Measurements from ENCODE around the gene RAG2.
A peak's percentile ranks its signal among the peaks of the same experiment; 100 is the strongest.

RAG2 gene

DNA sequence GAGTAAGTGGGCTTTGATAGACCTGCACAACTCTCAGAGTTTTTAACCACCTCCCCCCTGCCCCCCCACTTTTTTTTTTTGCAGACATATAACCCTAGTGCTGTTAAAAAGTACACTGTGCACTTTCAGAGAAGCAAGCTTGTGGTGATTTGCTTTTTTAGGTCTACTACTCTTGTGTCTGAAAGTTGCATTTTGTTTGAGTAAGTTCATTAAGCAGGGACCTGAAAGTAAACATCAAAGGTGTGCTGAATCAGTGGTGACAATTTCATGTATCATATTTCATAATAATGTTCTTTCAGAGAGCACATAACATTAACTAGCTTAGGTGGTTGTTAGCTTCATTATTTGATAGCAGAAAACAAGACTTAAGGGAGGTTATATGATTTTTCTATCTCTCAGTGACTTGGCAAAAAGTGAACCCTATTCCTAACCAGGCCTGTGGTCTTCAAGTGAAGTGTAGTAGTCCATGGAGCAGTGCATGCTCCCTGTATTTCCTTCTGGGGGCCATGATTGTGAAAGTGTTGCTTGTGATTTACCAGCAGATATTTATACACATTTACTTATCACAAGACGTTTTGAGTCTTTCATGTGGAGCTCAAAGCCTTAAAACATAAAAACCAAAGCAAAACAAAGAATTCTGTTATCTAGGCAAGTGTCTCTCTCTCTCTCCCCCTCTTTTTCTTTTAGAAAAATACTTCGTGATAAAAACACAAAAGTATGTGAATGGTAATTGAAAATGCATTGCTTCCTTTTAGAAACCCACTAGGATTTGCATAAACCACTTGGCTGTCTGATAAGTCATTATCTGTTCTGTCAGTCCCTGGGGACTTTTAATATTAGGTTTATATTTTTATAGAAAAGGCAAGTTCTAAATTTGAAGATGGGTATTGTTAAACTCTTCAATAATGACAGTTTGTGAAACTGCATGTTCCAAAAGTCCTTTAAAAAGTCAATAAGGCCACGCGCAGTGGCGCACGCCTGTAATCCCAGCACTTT is 7.5 kb upstream of the RAG2 start:
- no peak overlapping the region for H3K4me3 ChIP-seq (ENCODE audit: low read depth, low read length)
- no peak for DNase-seq (ENCODE audit: low read depth)
- TF ChIP-seq, protein P1, sequence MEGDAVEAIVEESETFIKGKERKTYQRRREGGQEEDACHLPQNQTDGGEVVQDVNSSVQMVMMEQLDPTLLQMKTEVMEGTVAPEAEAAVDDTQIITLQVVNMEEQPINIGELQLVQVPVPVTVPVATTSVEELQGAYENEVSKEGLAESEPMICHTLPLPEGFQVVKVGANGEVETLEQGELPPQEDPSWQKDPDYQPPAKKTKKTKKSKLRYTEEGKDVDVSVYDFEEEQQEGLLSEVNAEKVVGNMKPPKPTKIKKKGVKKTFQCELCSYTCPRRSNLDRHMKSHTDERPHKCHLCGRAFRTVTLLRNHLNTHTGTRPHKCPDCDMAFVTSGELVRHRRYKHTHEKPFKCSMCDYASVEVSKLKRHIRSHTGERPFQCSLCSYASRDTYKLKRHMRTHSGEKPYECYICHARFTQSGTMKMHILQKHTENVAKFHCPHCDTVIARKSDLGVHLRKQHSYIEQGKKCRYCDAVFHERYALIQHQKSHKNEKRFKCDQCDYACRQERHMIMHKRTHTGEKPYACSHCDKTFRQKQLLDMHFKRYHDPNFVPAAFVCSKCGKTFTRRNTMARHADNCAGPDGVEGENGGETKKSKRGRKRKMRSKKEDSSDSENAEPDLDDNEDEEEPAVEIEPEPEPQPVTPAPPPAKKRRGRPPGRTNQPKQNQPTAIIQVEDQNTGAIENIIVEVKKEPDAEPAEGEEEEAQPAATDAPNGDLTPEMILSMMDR (IDR thresholded peaks at IDR 0.05; ENCODE audit: low read depth, low read length, missing control alignments): no peak
- in situ Hi-C loops (cut with HindIII; ENCODE audit: low sequenced_read_pairs): no loop called here

DNA sequence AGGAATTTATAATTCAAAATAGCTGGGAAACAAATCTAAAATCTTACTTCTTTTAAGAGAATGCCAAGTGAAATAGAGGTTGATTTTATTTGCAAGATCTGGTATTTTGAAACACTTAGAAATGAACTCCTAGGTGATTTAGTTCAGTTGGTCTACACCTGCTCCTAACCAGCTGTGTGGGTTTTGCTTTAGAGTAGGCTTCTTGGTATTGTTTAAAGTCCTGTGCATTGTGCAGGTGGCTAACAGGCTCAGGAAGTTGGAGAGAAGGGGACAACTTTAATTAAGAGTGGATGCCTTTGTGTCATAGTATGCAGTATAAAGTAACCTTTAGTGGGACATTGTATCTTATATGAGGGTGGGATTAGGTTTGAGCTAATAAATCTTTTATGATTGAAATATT is 4.1 kb upstream of the RAG2 start:
- TF ChIP-seq, protein P1 (IDR thresholded peaks at IDR 0.05; ENCODE audit: low read depth, low read length, missing control alignments): no peak
- in situ Hi-C loops (cut with HindIII; ENCODE audit: low sequenced_read_pairs): no loop called here

DNA sequence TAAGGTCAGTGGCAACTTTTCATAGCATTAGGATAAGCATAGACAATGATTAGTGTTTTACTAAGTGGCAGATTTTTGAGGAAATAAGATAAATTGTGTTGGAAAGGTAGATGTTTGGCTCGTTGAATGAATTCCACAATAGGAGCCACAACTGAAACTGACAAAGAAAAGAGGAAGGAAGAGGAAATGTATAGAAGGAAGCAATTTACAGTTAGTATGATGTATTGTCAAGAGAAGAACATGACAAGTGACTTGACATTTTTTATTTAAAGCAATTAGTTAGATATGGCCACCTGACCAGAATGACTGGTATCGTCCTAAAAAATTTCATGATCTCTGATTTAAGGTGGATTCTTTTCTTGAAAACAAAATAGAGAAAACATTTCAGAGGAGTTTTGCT is 3.1 kb upstream of the RAG2 start:
- DNase-seq (ENCODE audit: low read depth): no peak
- in situ Hi-C loops (cut with HindIII; ENCODE audit: low sequenced_read_pairs): no loop called here
- H3K4me3 ChIP-seq (ENCODE audit: low read depth, low read length): no peak overlapping the region
- TF ChIP-seq, protein P1 (IDR thresholded peaks at IDR 0.05; ENCODE audit: low read depth, low read length, missing control alignments): no peak

More for the DNA sequence above, 4.1 kb upstream of the RAG2 start:
- no peak overlapping the region for H3K4me3 ChIP-seq (ENCODE audit: low read depth, low read length)
- DNase-seq (ENCODE audit: low read depth): no peak

DNA sequence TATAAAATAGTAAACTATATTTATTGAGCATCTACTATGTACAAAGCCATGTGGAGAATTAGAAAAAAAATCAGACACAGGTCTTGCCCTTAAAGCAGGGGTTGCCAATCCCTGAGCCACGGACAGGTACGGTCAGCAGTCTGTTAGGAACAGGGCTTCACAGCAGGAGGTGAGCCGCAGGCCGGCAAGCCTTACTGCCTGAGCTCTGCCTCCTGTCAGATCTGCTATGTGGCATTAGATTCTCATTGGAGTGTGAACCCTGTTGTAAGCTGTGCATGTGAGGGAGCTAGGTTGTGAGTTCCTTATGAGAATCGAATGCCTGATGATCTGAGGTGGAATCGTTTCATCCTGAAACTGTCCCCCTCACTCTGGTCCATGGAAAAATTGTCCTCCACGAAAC is 2.1 kb upstream of the RAG2 start:
- DNase-seq (ENCODE audit: low read depth): no peak
- in situ Hi-C loops (cut with HindIII; ENCODE audit: low sequenced_read_pairs): no loop called here

DNA sequence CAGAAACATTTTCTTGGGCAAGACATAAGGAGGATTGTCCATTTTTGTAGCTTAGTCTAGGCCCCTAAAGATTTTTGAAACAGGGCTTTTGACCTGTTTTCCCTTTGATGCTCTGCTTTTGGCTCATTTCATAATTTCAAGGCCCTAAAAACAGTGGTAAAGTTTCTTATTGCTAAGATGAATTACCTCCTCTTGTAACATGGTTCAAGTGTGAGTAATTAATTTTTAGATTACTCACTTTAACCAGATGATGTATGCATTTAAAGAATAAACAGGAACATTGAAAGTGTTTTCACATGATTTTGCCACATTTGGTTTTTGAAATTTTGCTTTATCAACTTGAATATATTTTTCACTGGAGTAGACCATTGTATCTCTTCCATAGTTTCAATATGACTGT is 1.2 kb downstream of the RAG2 start:
- TF ChIP-seq, protein P1 (IDR thresholded peaks at IDR 0.05; ENCODE audit: low read depth, low read length, missing control alignments): no peak
- in situ Hi-C loops (cut with HindIII; ENCODE audit: low sequenced_read_pairs): no loop called here
- no peak overlapping the region for H3K4me3 ChIP-seq (ENCODE audit: low read depth, low read length)
- DNase-seq (ENCODE audit: low read depth): no peak

More for the DNA sequence above, 2.1 kb upstream of the RAG2 start:
- no peak overlapping the region for H3K4me3 ChIP-seq (ENCODE audit: low read depth, low read length)
- TF ChIP-seq, protein P1 (IDR thresholded peaks at IDR 0.05; ENCODE audit: low read depth, low read length, missing control alignments): no peak

DNA sequence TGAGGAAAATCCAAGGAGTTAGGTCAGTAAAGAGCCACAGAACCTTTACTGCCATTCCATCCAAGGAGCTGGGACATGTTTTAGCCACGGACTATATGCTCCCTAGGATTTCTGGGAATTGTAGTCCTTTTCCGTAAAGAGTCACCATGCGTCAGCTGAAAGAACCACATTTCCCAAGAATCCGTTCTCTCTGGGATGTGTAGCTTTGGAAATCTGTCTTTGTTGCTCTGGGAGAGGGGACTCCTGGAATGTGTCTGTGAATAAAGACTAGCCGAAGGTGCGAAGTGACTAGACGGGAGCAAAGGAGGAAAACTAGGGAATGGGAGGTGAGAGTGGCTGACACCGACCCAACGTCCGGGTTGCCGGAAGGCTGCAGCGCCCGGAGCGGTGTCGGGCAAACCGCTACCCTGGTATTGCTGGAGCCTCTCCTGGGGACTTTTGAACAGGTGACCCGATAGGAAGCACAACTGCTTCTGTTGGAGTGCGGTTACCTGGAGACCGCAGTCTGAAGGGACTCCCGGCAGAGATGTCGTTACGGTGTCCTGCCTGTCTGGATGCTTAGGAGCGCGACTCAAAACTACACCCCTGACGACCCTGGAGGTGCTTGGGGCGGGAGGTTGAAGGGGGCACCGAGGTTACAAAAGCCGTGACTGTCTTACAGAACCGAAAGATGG is 3.6 kb downstream of the RAG2 start, which contains the start of gene IFTAP:
IFTAP (plus strand) TSS at position 187 of the 674 bp plus-strand sequence. CDS start 15,602 bp downstream, outside the sequence.
- TF ChIP-seq, protein P1 (IDR thresholded peaks at IDR 0.05; ENCODE audit: low read depth, low read length, missing control alignments): no peak
- peak within 1 kb of the TSS; percentile 89 for H3K4me3 ChIP-seq (ENCODE audit: low read depth, low read length)
- in situ Hi-C loops (cut with HindIII; ENCODE audit: low sequenced_read_pairs): no loop called here
- DNase-seq (ENCODE audit: low read depth): peak; percentile 85
